ENCODE results near the gene GRAMD2A.

GRCh38 chr15:72237853-72238224, 40.3 kb upstream of the GRAMD2A start:
- TF ChIP-seq ZBTB17 (tag by site-specific recombination; IDR thresholded peaks at IDR 0.05) (no peak), REST (tag by site-specific recombination; IDR thresholded peaks at IDR 0.05) (no peak), SP7 (tag by site-specific recombination; IDR thresholded peaks at IDR 0.05) (no peak; the same call in 1 of the 2 replicates), CTCF (tag by site-specific recombination; IDR thresholded peaks at IDR 0.05) (no peak), ZNF510 (tag by site-specific recombination; IDR thresholded peaks at IDR 0.05; ENCODE audit: insufficient replicate concordance) (no peak), ZNF398 (tag by site-specific recombination; IDR thresholded peaks at IDR 0.05) (no peak), ZNF843 (tag by site-specific recombination; IDR thresholded peaks at IDR 0.05) (no peak)

Data from HEK293 (cell line).